GM12878 (cell line): ENCODE results near the gene PKP3. TPM values are rescaled to one million over a fixed set of nuclear protein-coding genes. Genes with fewer than 3 reads are reported as not detected.
A peak's percentile ranks its signal among the peaks of the same experiment; 100 is the strongest.

Experiments
- ATF7 ChIP-seq: fragments of 450-650 bp; IDR thresholded peaks from 2 replicates; pipeline ENCODE4 v1.6.1; 2016; ENCODE audit warnings: low read depth, mild to moderate bottlenecking
- BCL11A ChIP-seq: IDR thresholded peaks from 2 replicates; pipeline ENCODE4 v1.6.1; 2011; ENCODE audit warnings: low read depth, low read length
- BHLHE40 ChIP-seq, 2 experiments: fragments of 450-650 bp in 1 of 2; IDR thresholded peaks; 2 replicates each; pipeline ENCODE4 v1.6.1; 2011 to 2017; ENCODE audit warnings: low read depth in 2 of 2, borderline replicate concordance in 1 of 2, improper control_type of control experiment in 1 of 2, low read length in 1 of 2, mild to moderate bottlenecking in 1 of 2
- BMI1 ChIP-seq: fragments of 450-650 bp; IDR thresholded peaks from 2 replicates; pipeline ENCODE4 v1.6.1; 2016; ENCODE audit warnings: mild to moderate bottlenecking, moderate library complexity, borderline replicate concordance
- CREM ChIP-seq: IDR thresholded peaks from 2 replicates; pipeline ENCODE4 v1.6.1; 2014; ENCODE audit warnings: antibody characterized with exemption, low read depth
- JUNB ChIP-seq: IDR thresholded peaks from 2 replicates; pipeline ENCODE4 v1.6.1; 2016; ENCODE audit warnings: antibody characterized with exemption, mild to moderate bottlenecking
- KDM1A ChIP-seq: fragments of 200-600 bp; sonication (generic); IDR thresholded peaks from 2 replicates; pipeline ENCODE4 v1.6.1; 2016; ENCODE audit warnings: borderline replicate concordance
- NR2F1 ChIP-seq: fragments of 450-650 bp; conservative IDR thresholded peaks from 2 replicates; pipeline ENCODE4 v1.6.1; 2017; ENCODE audit warnings: mild to moderate bottlenecking
- SIN3A ChIP-seq: IDR thresholded peaks from 2 replicates; pipeline ENCODE4 v1.6.1; 2012; ENCODE audit warnings: low read depth, low read length, improper control_type of control experiment
- SMAD5 ChIP-seq: IDR thresholded peaks from 2 replicates; pipeline ENCODE4 v1.6.1; 2016; ENCODE audit warnings: antibody characterized with exemption, low read depth
- SMC3 ChIP-seq: IDR thresholded peaks from 2 replicates; pipeline ENCODE4 v1.6.1; 2011; ENCODE audit warnings: low read length, improper control_type of control experiment, borderline replicate concordance
- SP1 ChIP-seq: IDR thresholded peaks from one replicate; pipeline ENCODE4 v1.6.1; 2011; ENCODE audit warnings: low read depth, low read length
- SREBF2 ChIP-seq: IDR thresholded peaks from 2 replicates; pipeline ENCODE4 v1.6.1; 2012; ENCODE audit warnings: mild to moderate bottlenecking, low read length
- TARDBP ChIP-seq: IDR thresholded peaks from 2 replicates; pipeline ENCODE4 v1.6.1; 2016; ENCODE audit warnings: borderline replicate concordance
- YBX1 ChIP-seq: fragments of 450-650 bp; IDR thresholded peaks from 2 replicates; pipeline ENCODE4 v1.6.1; 2016; ENCODE audit warnings: antibody characterized with exemption
- YY1 ChIP-seq: IDR thresholded peaks from 2 replicates; pipeline ENCODE4 v1.6.1; 2011; ENCODE audit warnings: low read depth, mild to moderate bottlenecking, low read length
- ZBED1 ChIP-seq: IDR thresholded peaks from 2 replicates; pipeline ENCODE4 v1.6.1; 2016; ENCODE audit warnings: borderline replicate concordance
- ZNF622 ChIP-seq: fragments of 450-650 bp; IDR thresholded peaks from 2 replicates; pipeline ENCODE4 v1.6.1; 2017; ENCODE audit warnings: mild to moderate bottlenecking, inconsistent platforms
- polyA plus RNA-seq, 11 experiments: library from polyadenylated mRNA; depleted of rRNA in 4 of 11; unstranded in 6 of 11; stranded (reverse) in 5 of 11; fragments of >200 nt; fragmentation: Nextera tagmentation in 4 of 11; fragmentation: Illumina TruSeq in 1 of 11; extraction: Ambion mirVana in 4 of 11; extraction: Trizol in 1 of 11; gene quantifications; 1 replicate in 1 of 11; 2 replicates in 10 of 11; pipeline versions ENCODE4 v1.2.1 to v1.2.3, GENCODE V29; 2011 to 2016; ENCODE audit warnings: inconsistent platforms in 2 of 11, missing spikeins in 2 of 11, low read depth in 1 of 11
- total RNA-seq, 4 experiments: library from RNA; depleted of rRNA in 3 of 4; stranded (reverse); fragments of >200 nt in 3 of 4; fragmentation: Illumina TruSeq in 1 of 4; extraction: Trizol in 1 of 4; gene quantifications; 2 replicates each; pipeline versions ENCODE4 v1.2.1 to v1.2.3, GENCODE V29; 2013 to 2021
- TF ChIP-seq, protein P1 (sequence below): fragments of 450-650 bp; IDR thresholded peaks from 2 replicates; pipeline ENCODE4 v1.6.1; 2017; ENCODE audit warnings: borderline replicate concordance
- TF ChIP-seq, protein P2 (sequence below): fragments of 150-350 bp; IDR thresholded peaks from 2 replicates; pipeline ENCODE4 v1.6.1; 2016; ENCODE audit warnings: low read depth, low read length
- TF ChIP-seq, protein P3 (sequence below): IDR thresholded peaks from 2 replicates; pipeline ENCODE4 v1.6.1; 2012; ENCODE audit warnings: low read length, inconsistent platforms
- TF ChIP-seq, protein P4 (sequence below): IDR thresholded peaks from 2 replicates; pipeline ENCODE4 v1.6.1; 2011; ENCODE audit warnings: borderline replicate concordance, low read depth, mild to moderate bottlenecking, moderate library complexity, mixed read lengths, low read length; ENCODE audit not compliant: insufficient read depth; ENCODE audit errors: extremely low read length
- TF ChIP-seq, protein P5 (sequence below): fragments of 450-650 bp; conservative IDR thresholded peaks from 2 replicates; pipeline ENCODE4 v1.6.1; 2017; ENCODE audit warnings: mild to moderate bottlenecking, moderate library complexity

The PKP3 gene
- total and polyA plus RNA-seq, 10 of the 15 experiments (the other 5 are each of a cell fraction or from before 2014, with no cell fraction given): 0.45 to 0.90 TPM; not detected in 8

DNA sequence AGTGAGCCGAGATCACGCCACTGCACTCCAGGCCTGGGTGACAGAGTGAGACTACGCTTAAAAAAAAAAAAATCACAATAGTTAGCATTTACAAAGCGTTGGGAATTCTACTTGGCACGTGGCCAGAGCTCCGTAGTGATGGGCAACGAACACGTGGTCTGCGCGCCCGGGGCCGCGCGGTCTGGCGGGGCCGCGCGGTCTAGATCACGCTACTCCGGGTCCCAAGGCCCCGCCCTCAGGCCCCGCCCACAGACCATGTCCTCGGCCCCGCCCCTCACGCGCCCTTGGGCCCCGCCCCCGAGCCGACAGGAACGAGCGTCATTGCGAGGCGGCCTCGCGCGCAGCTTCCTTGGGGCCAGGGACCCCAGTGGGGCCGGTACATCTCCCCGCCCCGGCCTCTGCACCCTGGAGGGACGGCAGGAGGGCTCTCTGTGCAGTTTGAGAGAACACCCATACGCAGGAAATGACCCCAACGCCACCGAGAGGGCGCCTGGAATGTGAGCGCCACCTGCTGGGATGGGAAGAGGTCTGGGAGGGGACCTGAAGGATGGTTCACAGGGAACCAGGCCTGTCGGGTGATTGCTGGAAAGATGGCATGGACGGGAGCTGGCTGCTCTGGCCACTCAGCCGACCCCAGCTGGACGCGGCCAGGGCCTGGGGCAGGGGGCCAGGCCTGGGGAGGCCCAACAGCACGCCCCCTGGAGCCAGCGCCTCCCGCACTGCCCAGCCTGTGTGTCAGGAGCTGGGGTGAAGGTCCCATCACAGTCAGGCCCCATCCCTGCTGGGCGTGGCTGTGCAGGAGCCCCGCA, 54.1 kb downstream of the PKP3 start (continued):
- TF ChIP-seq, protein P1, sequence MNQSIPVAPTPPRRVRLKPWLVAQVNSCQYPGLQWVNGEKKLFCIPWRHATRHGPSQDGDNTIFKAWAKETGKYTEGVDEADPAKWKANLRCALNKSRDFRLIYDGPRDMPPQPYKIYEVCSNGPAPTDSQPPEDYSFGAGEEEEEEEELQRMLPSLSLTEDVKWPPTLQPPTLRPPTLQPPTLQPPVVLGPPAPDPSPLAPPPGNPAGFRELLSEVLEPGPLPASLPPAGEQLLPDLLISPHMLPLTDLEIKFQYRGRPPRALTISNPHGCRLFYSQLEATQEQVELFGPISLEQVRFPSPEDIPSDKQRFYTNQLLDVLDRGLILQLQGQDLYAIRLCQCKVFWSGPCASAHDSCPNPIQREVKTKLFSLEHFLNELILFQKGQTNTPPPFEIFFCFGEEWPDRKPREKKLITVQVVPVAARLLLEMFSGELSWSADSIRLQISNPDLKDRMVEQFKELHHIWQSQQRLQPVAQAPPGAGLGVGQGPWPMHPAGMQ: no peak
- peak; percentile 90 for TF ChIP-seq NR2F1
- TF ChIP-seq, protein P2, sequence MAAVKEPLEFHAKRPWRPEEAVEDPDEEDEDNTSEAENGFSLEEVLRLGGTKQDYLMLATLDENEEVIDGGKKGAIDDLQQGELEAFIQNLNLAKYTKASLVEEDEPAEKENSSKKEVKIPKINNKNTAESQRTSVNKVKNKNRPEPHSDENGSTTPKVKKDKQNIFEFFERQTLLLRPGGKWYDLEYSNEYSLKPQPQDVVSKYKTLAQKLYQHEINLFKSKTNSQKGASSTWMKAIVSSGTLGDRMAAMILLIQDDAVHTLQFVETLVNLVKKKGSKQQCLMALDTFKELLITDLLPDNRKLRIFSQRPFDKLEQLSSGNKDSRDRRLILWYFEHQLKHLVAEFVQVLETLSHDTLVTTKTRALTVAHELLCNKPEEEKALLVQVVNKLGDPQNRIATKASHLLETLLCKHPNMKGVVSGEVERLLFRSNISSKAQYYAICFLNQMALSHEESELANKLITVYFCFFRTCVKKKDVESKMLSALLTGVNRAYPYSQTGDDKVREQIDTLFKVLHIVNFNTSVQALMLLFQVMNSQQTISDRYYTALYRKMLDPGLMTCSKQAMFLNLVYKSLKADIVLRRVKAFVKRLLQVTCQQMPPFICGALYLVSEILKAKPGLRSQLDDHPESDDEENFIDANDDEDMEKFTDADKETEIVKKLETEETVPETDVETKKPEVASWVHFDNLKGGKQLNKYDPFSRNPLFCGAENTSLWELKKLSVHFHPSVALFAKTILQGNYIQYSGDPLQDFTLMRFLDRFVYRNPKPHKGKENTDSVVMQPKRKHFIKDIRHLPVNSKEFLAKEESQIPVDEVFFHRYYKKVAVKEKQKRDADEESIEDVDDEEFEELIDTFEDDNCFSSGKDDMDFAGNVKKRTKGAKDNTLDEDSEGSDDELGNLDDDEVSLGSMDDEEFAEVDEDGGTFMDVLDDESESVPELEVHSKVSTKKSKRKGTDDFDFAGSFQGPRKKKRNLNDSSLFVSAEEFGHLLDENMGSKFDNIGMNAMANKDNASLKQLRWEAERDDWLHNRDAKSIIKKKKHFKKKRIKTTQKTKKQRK: no peak
- TF ChIP-seq YY1: peak; percentile 57
- TF ChIP-seq, protein P3, sequence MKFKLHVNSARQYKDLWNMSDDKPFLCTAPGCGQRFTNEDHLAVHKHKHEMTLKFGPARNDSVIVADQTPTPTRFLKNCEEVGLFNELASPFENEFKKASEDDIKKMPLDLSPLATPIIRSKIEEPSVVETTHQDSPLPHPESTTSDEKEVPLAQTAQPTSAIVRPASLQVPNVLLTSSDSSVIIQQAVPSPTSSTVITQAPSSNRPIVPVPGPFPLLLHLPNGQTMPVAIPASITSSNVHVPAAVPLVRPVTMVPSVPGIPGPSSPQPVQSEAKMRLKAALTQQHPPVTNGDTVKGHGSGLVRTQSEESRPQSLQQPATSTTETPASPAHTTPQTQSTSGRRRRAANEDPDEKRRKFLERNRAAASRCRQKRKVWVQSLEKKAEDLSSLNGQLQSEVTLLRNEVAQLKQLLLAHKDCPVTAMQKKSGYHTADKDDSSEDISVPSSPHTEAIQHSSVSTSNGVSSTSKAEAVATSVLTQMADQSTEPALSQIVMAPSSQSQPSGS: no peak
- no peak for TF ChIP-seq BMI1
- TF ChIP-seq ATF7: peak; percentile 46; the same call in 1 of the 2 replicates
- no peak for TF ChIP-seq YBX1
- TF ChIP-seq KDM1A: no peak
- no peak for TF ChIP-seq JUNB
- TF ChIP-seq ZNF622: no peak
- TF ChIP-seq BHLHE40 (IDR thresholded peaks at IDR 0.05; ENCODE audit: borderline replicate concordance in 1 of 2, low read depth in 2 of 2, low read length in 1 of 2): peak; percentile 20 to 79; a peak in 3 of 4 replicates
- TF ChIP-seq SREBF2: no peak; the same call in 1 of the 2 replicates
- TF ChIP-seq, protein P4, sequence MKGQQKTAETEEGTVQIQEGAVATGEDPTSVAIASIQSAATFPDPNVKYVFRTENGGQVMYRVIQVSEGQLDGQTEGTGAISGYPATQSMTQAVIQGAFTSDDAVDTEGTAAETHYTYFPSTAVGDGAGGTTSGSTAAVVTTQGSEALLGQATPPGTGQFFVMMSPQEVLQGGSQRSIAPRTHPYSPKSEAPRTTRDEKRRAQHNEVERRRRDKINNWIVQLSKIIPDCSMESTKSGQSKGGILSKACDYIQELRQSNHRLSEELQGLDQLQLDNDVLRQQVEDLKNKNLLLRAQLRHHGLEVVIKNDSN: peak; percentile 62
- TF ChIP-seq SIN3A: peak; percentile 83; the same call in 1 of the 2 replicates
- no peak for TF ChIP-seq BCL11A
- no peak for TF ChIP-seq ZBED1
- 0 out of 2 replicates have a peak, but pooled peaks have one; percentile 35 for TF ChIP-seq CREM
- TF ChIP-seq SMAD5: no peak
- TF ChIP-seq, protein P5, sequence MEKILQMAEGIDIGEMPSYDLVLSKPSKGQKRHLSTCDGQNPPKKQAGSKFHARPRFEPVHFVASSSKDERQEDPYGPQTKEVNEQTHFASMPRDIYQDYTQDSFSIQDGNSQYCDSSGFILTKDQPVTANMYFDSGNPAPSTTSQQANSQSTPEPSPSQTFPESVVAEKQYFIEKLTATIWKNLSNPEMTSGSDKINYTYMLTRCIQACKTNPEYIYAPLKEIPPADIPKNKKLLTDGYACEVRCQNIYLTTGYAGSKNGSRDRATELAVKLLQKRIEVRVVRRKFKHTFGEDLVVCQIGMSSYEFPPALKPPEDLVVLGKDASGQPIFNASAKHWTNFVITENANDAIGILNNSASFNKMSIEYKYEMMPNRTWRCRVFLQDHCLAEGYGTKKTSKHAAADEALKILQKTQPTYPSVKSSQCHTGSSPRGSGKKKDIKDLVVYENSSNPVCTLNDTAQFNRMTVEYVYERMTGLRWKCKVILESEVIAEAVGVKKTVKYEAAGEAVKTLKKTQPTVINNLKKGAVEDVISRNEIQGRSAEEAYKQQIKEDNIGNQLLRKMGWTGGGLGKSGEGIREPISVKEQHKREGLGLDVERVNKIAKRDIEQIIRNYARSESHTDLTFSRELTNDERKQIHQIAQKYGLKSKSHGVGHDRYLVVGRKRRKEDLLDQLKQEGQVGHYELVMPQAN: peak; percentile 45; the same call in 1 of the 2 replicates
- peak; percentile 60 for TF ChIP-seq SMC3
- no peak for TF ChIP-seq TARDBP
- peak; percentile 43 for TF ChIP-seq SP1
